WI38 (cell line): Measurements from ENCODE around the gene SCN4B.

Source experiments
- H3K4me3 ChIP-seq: 2 replicates; pipeline ENCODE4 v1.5.1; 2011; ENCODE audit warnings: low read depth, mild to moderate bottlenecking, control low read depth, low read length
- CTCF ChIP-seq: IDR thresholded peaks from 2 replicates; pipeline ENCODE4 v1.5.1; 2012; ENCODE audit warnings: low read depth, mild to moderate bottlenecking, control low read depth, low read length

The SCN4B gene

GRCh38 chr11:118128310-118128709, 24.3 kb downstream of the SCN4B start:
- TF ChIP-seq CTCF = no peak

GRCh38 chr11:118126082-118126838, 26.4 kb downstream of the SCN4B start:
- H3K4me3 ChIP-seq = no peak overlapping the region
- no peak for TF ChIP-seq CTCF

More at GRCh38 chr11:118128310-118128709, 24.3 kb downstream of the SCN4B start:
- no peak overlapping the region for H3K4me3 ChIP-seq

- H3K4me3 ChIP-seq = no peak overlapping the region
- TF ChIP-seq CTCF = no peak
Observed at GRCh38 chr11:118124929-118125535, 27.6 kb downstream of the SCN4B start.

GRCh38 chr11:118120793-118121192, 31.8 kb downstream of the SCN4B start:
- H3K4me3 ChIP-seq = no peak overlapping the region
- no peak for TF ChIP-seq CTCF

- no peak for TF ChIP-seq CTCF
- no peak overlapping the region for H3K4me3 ChIP-seq
Observed at GRCh38 chr11:118117790-118118601, 34.6 kb downstream of the SCN4B start.

- H3K4me3 ChIP-seq = no peak overlapping the region
- TF ChIP-seq CTCF = no peak
Observed at GRCh38 chr11:118115048-118115447, 37.6 kb downstream of the SCN4B start.
